Right lobe of liver (tissue), 6 donors: ENCODE measurements around the gene USP22. TPM values are rescaled to one million over a fixed set of nuclear protein-coding genes. Genes with fewer than 3 reads are reported as not detected.

ENCODE experiments used
- ATAC-seq, 4 donors: fragments of 200-7000 bp; cut with Tn5 transposase; one replicate each; pipeline ENCODE4 v1.9.1; 2020; ENCODE audit warnings: mild to moderate bottlenecking in 4 of 4, moderate library complexity in 4 of 4
- DNase-seq, 3 donors: peaks; one replicate each; pipeline ENCODE4 v3.0.0-alpha.2; 2020
- H3K27ac ChIP-seq, 3 donors: fragments of 200-600 bp; one replicate each; pipeline ENCODE4 v1.8.0; 2022
- H3K27me3 ChIP-seq, 2 donors: fragments of 200-600 bp; one replicate each; pipeline ENCODE4 v1.8.0; 2022
- H3K36me3 ChIP-seq, 4 donors: fragments of 200-600 bp; sonication (generic) in 1 of 4; one replicate each; pipeline versions ENCODE4 v1.5.1 to v1.8.0; 2017 to 2022; ENCODE audit warnings: control low read depth in 1 of 4
- H3K4me1 ChIP-seq, 4 donors: fragments of 200-600 bp; sonication (generic) in 1 of 4; one replicate each; pipeline versions ENCODE4 v1.5.1 to v1.8.0; 2017 to 2022; ENCODE audit warnings: control low read depth in 1 of 4
- H3K4me3 ChIP-seq, 3 donors: fragments of 200-600 bp; one replicate each; pipeline ENCODE4 v1.8.0; 2022
- H3K9me3 ChIP-seq, 4 donors: fragments of 200-600 bp; sonication (generic) in 1 of 4; one replicate each; pipeline versions ENCODE4 v1.5.1 to v1.8.0; 2017 to 2022; ENCODE audit warnings: control low read depth in 1 of 4
- POLR2A ChIP-seq: fragments of 450-650 bp; IDR thresholded peaks from one replicate; pipeline ENCODE4 v1.6.1; 2017; ENCODE audit warnings: antibody characterized with exemption, mild to moderate bottlenecking
- WGBS: methylation state at CpG from one replicate; pipeline ENCODE4 v1.1.6; 2018; ENCODE audit warnings: low coverage, low lambda C conversion rate; ENCODE audit not compliant: insufficient coverage; ENCODE audit errors: missing lambda C conversion rate; 5-methylcytosine and 5-hydroxymethylcytosine counted together
- intact Hi-C, 2 donors: fragments of 100-400 bp; cut with DNase I; formaldehyde crosslinking; loops; one replicate each; pipeline versions ENCODE4 v1.11.2 to v1.14.1; 2022
- total RNA-seq, 6 experiments: library from RNA; depleted of rRNA in 2 of 6; stranded (reverse); fragments of >200 nt in 2 of 6; fragmentation: NEBNext Ultra II Directional in 3 of 6; extraction: Animal tissue kit (Norgen Biotek cat#: 25700) in 3 of 6; gene quantifications; one replicate each; pipeline versions ENCODE4 v1.1.0 to v1.2.4, GENCODE V29; 2016 to 2023
- TF ChIP-seq, protein P1 (sequence below), 4 donors: fragments of 200-600 bp in 3 of 4; fragments of 450-650 bp in 1 of 4; IDR thresholded peaks; one replicate each; pipeline versions ENCODE4 v1.5.1 to v1.8.0; 2016 to 2022; ENCODE audit warnings: antibody characterized with exemption in 4 of 4, mild to moderate bottlenecking in 2 of 4
- donor health status: DM: no; HTN: yes; CAD: no.
- donor health status: DM: no; HTN: no; CAD: no.
- donor health status: DM: no; HTN: no; CAD: no.
- donor health status: DM: no; HTN: yes; CAD: no.
- donor health status: DM: no; HTN: yes; CAD: no.

Gene USP22
- total RNA-seq, 6 experiments from 2014 or later, result 69.8 to 81.2 (median 77.7) TPM

DNA sequence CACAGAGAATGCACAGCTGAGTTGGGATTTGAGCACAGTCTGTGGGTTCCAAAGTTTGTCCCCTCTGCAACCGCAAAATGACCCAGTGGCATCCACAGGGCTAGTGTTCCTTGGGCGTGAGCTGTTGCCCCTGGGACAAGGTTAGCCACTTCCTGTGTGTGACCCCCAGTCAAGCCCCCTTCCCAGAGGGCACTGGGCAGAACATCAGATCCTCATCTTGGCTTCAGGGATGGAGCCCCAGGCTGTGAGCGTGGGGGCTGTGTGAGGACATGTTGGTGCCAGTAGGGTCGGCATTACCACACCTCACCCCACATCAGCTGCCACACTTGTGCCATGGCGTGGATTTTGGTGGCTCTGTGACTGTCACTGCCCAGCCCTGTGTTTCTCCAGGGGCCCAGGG is 55.3 kb downstream of the USP22 start:
- TF ChIP-seq, protein P1, sequence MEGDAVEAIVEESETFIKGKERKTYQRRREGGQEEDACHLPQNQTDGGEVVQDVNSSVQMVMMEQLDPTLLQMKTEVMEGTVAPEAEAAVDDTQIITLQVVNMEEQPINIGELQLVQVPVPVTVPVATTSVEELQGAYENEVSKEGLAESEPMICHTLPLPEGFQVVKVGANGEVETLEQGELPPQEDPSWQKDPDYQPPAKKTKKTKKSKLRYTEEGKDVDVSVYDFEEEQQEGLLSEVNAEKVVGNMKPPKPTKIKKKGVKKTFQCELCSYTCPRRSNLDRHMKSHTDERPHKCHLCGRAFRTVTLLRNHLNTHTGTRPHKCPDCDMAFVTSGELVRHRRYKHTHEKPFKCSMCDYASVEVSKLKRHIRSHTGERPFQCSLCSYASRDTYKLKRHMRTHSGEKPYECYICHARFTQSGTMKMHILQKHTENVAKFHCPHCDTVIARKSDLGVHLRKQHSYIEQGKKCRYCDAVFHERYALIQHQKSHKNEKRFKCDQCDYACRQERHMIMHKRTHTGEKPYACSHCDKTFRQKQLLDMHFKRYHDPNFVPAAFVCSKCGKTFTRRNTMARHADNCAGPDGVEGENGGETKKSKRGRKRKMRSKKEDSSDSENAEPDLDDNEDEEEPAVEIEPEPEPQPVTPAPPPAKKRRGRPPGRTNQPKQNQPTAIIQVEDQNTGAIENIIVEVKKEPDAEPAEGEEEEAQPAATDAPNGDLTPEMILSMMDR (IDR thresholded peaks at IDR 0.05), result no peak
- TF ChIP-seq POLR2A, result no peak
- intact Hi-C loops, result no loop called here
- H3K27ac ChIP-seq, result no peak overlapping the region
- DNase-seq, result no peak
- WGBS, result no CpG with 5 or more reads among the region's 5 CpGs
- no peaks in the 10 kb centered on the region for H3K4me1 ChIP-seq
- no peak overlapping the region for H3K4me3 ChIP-seq
- no peaks in the 10 kb centered on the region for H3K9me3 ChIP-seq
- H3K27me3 ChIP-seq, result no peaks in the 10 kb centered on the region
- ATAC-seq, result no peak
- no peaks in the 10 kb centered on the region for H3K36me3 ChIP-seq

DNA sequence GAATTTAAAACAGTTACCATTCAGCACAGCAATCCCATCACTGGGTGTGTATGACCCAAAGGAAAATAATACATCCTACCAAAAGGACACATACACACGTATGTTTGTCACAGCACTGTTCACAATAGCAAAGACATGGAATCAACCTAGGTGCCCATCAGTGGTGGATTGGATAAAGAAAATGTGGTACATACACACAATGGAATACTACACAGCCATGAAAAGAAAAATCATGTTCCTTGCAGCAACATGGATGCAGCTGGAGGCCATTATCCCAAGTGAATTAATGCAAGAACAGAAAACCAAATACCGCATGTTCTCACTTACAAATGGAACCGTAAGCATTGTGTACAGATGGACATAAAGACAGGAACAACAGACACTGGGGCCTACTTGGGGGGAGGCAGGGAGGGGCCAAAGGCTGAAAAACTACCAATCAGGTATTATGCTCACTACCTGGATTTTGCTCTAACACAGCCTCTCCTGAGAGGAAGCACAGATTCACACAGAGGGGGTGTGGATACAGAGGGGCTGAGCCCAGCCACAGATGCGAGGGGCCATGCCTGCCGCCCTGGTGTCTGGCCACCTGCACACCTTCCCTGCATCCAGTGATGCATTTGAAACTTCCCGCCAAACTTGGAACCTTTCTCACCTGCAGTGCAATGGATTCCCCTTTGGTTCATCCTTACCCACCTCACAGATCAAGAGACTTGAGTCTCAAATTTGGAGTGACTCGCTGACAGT is 55.9 kb downstream of the USP22 start:
- no peak overlapping the region for H3K4me3 ChIP-seq
- ATAC-seq, result no peak
- no peaks in the 10 kb centered on the region for H3K4me1 ChIP-seq
- no peak for DNase-seq
- TF ChIP-seq POLR2A, result no peak
- TF ChIP-seq, protein P1 (IDR thresholded peaks at IDR 0.05), result no peak
- intact Hi-C loops, result no loop called here
- no peaks in the 10 kb centered on the region for H3K36me3 ChIP-seq
- H3K27me3 ChIP-seq, result no peaks in the 10 kb centered on the region
- H3K27ac ChIP-seq, result no peak overlapping the region
- no peaks in the 10 kb centered on the region for H3K9me3 ChIP-seq
- 96% methylated on average over 5 of the region's 7 CpGs for WGBS

DNA sequence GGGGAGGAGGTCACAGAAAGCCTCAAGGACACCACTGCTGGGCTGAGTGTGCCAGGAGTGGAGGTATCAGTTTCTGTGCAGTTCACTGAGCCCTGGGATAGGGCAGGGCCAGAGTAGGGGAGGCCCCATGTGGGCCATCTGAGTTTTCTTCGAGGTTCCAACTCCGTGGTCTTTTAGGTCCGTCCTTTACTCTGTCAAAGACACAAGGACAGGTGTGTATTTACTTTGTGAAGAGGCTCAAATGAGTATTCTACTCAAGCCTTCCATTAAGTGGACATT is 59.5 kb downstream of the USP22 start:
- intact Hi-C loops, result no loop called here
- WGBS, result 40% methylated on average over 1 of the region's 3 CpGs
- Histone ChIP-seq H3K4me3 (no peak overlapping the region), H3K27ac (no peak overlapping the region), H3K4me1 (peaks cover 0 to 5% (median 0%) of the 10 kb centered on the region in 4 donors), H3K36me3 (no peaks in the 10 kb centered on the region), H3K27me3 (no peaks in the 10 kb centered on the region), H3K9me3 (no peaks in the 10 kb centered on the region)
- ATAC-seq, result no peak
- DNase-seq, result no peak
- TF ChIP-seq, protein P1 (IDR thresholded peaks at IDR 0.05), result no peak
- no peak for TF ChIP-seq POLR2A

DNA sequence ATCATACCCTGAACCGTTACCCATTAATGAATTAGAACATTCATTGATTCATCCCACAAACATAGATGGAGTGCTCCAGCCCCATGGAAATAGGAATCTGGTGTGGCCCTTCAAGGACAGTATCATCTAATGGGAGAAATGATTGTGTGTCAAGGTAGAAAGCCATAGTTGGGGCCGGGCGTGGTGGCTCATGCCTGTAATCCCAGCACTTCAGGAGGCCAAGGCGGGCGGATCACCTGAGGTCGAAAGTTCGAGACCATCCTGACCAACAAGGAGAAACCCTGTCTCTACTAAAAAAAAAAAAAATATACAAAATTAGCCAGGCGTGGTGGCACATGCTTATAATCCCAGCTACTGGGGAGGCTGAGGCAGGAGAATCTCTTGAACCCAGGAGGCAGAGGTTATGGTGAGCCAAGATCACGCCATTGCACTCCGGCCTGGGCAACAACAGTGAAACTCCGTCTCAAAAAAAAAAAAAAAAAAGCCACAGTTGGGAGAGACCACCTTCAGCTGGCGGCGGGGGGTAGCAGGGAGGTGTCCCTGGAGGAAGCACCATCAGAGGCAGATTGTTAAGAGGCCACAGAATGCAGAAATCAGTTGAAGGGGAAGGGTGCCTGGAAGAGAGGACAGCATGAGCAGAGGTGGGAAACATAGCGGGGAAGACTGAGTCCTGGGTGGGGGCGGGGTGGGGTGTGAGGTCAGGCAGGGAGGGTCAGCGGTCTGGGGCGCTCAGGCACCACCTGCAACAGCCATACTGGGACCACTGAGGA is 60.0 kb downstream of the USP22 start:
- Histone ChIP-seq H3K4me1 (peaks cover 0 to 7% (median 0%) of the 10 kb centered on the region in 4 donors), H3K36me3 (no peaks in the 10 kb centered on the region), H3K4me3 (no peak overlapping the region), H3K9me3 (no peaks in the 10 kb centered on the region), H3K27ac (no peak overlapping the region), H3K27me3 (no peaks in the 10 kb centered on the region)
- intact Hi-C loops, result no loop called here
- 81% methylated on average over 14 of the region's 17 CpGs for WGBS
- DNase-seq (no peak), ATAC-seq (no peak)
- no peak for TF ChIP-seq POLR2A
- TF ChIP-seq, protein P1 (IDR thresholded peaks at IDR 0.05), result no peak
